ENCODE measurements around the gene ROM1. TPM values are rescaled to one million over a fixed set of nuclear protein-coding genes. Genes with fewer than 3 reads are reported as not detected.

ROM1 gene
- total and polyA plus RNA-seq, 2 experiments from 2014 or later: 0.24 to 0.65 TPM

DNA sequence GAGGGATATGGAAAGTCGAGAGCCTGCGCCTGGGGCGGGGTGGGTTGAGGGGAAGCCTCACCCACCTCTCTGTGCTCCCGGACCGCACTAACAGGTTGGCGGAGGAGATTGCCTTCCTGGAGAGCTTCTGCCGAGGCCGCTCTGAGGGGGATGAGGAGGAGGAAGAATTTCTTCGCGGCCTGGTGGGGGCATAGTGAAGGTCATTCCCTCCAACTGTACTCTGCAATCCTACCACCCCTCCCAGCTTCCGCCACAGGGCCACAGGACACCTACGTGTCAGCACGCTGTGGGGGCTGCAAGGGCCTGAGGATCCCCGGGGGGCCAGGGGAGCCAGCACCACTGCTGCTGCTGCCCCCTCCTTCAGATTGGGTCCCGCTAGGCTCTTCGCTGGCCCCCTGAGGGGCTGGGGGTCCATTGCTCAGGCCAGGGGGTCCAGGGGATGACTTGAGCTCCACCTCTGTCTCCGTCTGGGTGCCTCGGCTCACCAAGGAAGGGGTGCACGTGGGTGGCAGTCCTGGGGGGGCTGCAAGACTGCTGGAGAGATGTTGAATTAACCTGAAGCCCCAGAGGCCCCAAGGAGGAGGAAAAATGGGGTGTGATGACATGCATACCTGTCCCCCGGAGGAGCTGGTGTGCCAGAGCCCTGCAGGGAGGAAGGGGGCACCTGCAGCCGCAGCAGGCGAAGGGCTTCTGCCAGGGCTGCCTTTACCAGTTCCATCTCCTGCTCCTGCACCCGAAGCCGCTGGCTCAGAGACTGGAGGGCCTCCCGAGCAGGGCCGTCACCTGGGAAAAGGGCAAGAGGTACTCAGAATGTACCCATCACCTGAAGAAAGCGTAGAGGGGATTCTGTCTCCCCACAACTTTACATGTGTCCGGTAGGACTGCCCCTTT is 2.0 kb upstream of the ROM1 start:
- Mint-ChIP-seq H3K9me3 (peaks cover 4% of the 10 kb centered on the region; the same call in 2 of the 3 replicates), H3K27me3 (ENCODE audit: insufficient read depth, low read depth, poor library complexity) (peaks cover 25% of the 10 kb centered on the region), H3K4me3 (peak overlapping the region; percentile 85), H3K4me1 (peaks cover 49% of the 10 kb centered on the region), H3K27ac (no peak overlapping the region), H3K36me3 (ENCODE audit: low read depth) (peaks cover 7% of the 10 kb centered on the region; the same call in 2 of the 3 replicates)
- Histone ChIP-seq H4K20me1 (replicated peaks; ENCODE audit: insufficient read depth) (no peaks in the 10 kb centered on the region), H3K36me3 (ENCODE audit: insufficient read depth) (no peaks in the 10 kb centered on the region), H3K79me2 (replicated peaks; ENCODE audit: insufficient read depth) (no peaks in the 10 kb centered on the region), H3K4me3 (peak overlapping the region; percentile 83), H3K27me3 (ENCODE audit: insufficient read depth) (peaks cover 11% of the 10 kb centered on the region; the same call in 1 of the 2 replicates), H2AFZ (peak overlapping the region; percentile 98; the same call in 1 of the 2 replicates), H3K27ac (ENCODE audit: low read depth) (no peak overlapping the region), H3K4me2 (peak overlapping the region; percentile 96), H3K9me2 (ENCODE audit: insufficient read depth) (no peaks in the 10 kb centered on the region), H3K4me1 (ENCODE audit: insufficient read depth) (peaks cover 8% of the 10 kb centered on the region; the same call in 1 of the 2 replicates), H3F3A (replicated peaks; ENCODE audit: low read depth) (peaks cover 20% of the 10 kb centered on the region)
- no peak for DNase-seq (ENCODE audit: low spot score)
- no peak for ATAC-seq
- no peak for TF ChIP-seq ZNF331 (CRISPR knock-in tag; IDR thresholded peaks at IDR 0.05; ENCODE audit: low read depth)
- no peak for TF ChIP-seq ETS1 (IDR thresholded peaks at IDR 0.05)
- TF ChIP-seq, protein P1, sequence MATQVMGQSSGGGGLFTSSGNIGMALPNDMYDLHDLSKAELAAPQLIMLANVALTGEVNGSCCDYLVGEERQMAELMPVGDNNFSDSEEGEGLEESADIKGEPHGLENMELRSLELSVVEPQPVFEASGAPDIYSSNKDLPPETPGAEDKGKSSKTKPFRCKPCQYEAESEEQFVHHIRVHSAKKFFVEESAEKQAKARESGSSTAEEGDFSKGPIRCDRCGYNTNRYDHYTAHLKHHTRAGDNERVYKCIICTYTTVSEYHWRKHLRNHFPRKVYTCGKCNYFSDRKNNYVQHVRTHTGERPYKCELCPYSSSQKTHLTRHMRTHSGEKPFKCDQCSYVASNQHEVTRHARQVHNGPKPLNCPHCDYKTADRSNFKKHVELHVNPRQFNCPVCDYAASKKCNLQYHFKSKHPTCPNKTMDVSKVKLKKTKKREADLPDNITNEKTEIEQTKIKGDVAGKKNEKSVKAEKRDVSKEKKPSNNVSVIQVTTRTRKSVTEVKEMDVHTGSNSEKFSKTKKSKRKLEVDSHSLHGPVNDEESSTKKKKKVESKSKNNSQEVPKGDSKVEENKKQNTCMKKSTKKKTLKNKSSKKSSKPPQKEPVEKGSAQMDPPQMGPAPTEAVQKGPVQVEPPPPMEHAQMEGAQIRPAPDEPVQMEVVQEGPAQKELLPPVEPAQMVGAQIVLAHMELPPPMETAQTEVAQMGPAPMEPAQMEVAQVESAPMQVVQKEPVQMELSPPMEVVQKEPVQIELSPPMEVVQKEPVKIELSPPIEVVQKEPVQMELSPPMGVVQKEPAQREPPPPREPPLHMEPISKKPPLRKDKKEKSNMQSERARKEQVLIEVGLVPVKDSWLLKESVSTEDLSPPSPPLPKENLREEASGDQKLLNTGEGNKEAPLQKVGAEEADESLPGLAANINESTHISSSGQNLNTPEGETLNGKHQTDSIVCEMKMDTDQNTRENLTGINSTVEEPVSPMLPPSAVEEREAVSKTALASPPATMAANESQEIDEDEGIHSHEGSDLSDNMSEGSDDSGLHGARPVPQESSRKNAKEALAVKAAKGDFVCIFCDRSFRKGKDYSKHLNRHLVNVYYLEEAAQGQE (IDR thresholded peaks at IDR 0.05; ENCODE audit: unreplicated experiment): no peak
- TF ChIP-seq CREB1 (CRISPR knock-in tag; IDR thresholded peaks at IDR 0.05; ENCODE audit: low read depth): no peak
- TF ChIP-seq JUNB (IDR thresholded peaks at IDR 0.05; ENCODE audit: unreplicated experiment): no peak
- no peak for TF ChIP-seq NANOG (IDR thresholded peaks at IDR 0.05; ENCODE audit: borderline replicate concordance)
- TF ChIP-seq ZNF114 (CRISPR knock-in tag; IDR thresholded peaks at IDR 0.05): no peak

GRCh38 chr11:62611705-62612365 is 1.2 kb upstream of the ROM1 start:
- peaks cover 8% of the 10 kb centered on the region; the same call in 1 of the 2 replicates for H3K4me1 ChIP-seq (ENCODE audit: insufficient read depth)
- peak overlapping the region; percentile 36; the same call in 1 of the 2 replicates for H3K27ac Mint-ChIP-seq
- peak overlapping the region; percentile 96 for H3K4me2 ChIP-seq
- H3K27ac ChIP-seq (ENCODE audit: low read depth): no peak overlapping the region
- peak; percentile 52 for DNase-seq (ENCODE audit: low spot score)
- peak overlapping the region; percentile 98 for H2AFZ ChIP-seq
- no peaks in the 10 kb centered on the region for H4K20me1 ChIP-seq (replicated peaks; ENCODE audit: insufficient read depth)
- H3K79me2 ChIP-seq (replicated peaks; ENCODE audit: insufficient read depth): no peaks in the 10 kb centered on the region
- H3K9me3 Mint-ChIP-seq: peaks cover 4% of the 10 kb centered on the region; the same call in 2 of the 3 replicates
- H3K36me3 Mint-ChIP-seq (ENCODE audit: low read depth): peaks cover 10% of the 10 kb centered on the region
- H3K27me3 Mint-ChIP-seq (ENCODE audit: insufficient read depth, low read depth, poor library complexity): peaks cover 25% of the 10 kb centered on the region
- peaks cover 11% of the 10 kb centered on the region; the same call in 1 of the 2 replicates for H3K27me3 ChIP-seq (ENCODE audit: insufficient read depth)
- H3F3A ChIP-seq (replicated peaks; ENCODE audit: low read depth): peaks cover 20% of the 10 kb centered on the region
- no peaks in the 10 kb centered on the region for H3K9me2 ChIP-seq (ENCODE audit: insufficient read depth)
- H3K4me1 Mint-ChIP-seq: peaks cover 44% of the 10 kb centered on the region
- H3K36me3 ChIP-seq (ENCODE audit: insufficient read depth): no peaks in the 10 kb centered on the region
- peak overlapping the region; percentile 85 for H3K4me3 Mint-ChIP-seq
- ATAC-seq: peak; percentile 4
- peak overlapping the region; percentile 83 for H3K4me3 ChIP-seq
- TF ChIP-seq EZH2phosphoT487 (IDR thresholded peaks at IDR 0.05; ENCODE audit: unreplicated experiment): no peak
- no peak for TF ChIP-seq STAT1 (IDR thresholded peaks at IDR 0.05; ENCODE audit: unreplicated experiment)
- no peak for TF ChIP-seq CREB1 (CRISPR knock-in tag; IDR thresholded peaks at IDR 0.05; ENCODE audit: low read depth)
- TF ChIP-seq JUNB (IDR thresholded peaks at IDR 0.05; ENCODE audit: unreplicated experiment): no peak
- TF ChIP-seq CTCF (conservative IDR thresholded peaks at IDR 0.05; ENCODE audit: low read depth in 2 of 2): no peak
- no peak for TF ChIP-seq ZNF331 (CRISPR knock-in tag; IDR thresholded peaks at IDR 0.05; ENCODE audit: low read depth)
- TF ChIP-seq ETS1 (IDR thresholded peaks at IDR 0.05): no peak
- no peak for TF ChIP-seq POLR2AphosphoS5 (IDR thresholded peaks at IDR 0.05; ENCODE audit: low read depth)
- TF ChIP-seq NANOG (IDR thresholded peaks at IDR 0.05; ENCODE audit: borderline replicate concordance): no peak
- TF ChIP-seq EZH2 (IDR thresholded peaks at IDR 0.05; ENCODE audit: low read depth, unreplicated experiment): no peak

Data from GM23338 (cell line).